Skin of body (tissue), 2 donors: ENCODE measurements around the gene ZNF300. TPM values are rescaled to one million over a fixed set of nuclear protein-coding genes. Genes with fewer than 3 reads are reported as not detected.
"Not testable (repeated sequence)": the region's sequence is repeated elsewhere in the genome, so short reads cannot be mapped to it uniquely, and the experiment has no call there.

Source experiments
- DNase-seq: peaks from one replicate; lab custom pipeline; 2025; lab: John Stamatoyannopoulos, UW
- total RNA-seq: library from RNA; depleted of rRNA; stranded (reverse); fragments of >200 nt; gene quantifications from one replicate; pipeline ENCODE4 v1.2.3, GENCODE V29; 2014

ZNF300 gene
- total RNA-seq, 1 donor from 2014 or later, result 13.0 TPM

DNA sequence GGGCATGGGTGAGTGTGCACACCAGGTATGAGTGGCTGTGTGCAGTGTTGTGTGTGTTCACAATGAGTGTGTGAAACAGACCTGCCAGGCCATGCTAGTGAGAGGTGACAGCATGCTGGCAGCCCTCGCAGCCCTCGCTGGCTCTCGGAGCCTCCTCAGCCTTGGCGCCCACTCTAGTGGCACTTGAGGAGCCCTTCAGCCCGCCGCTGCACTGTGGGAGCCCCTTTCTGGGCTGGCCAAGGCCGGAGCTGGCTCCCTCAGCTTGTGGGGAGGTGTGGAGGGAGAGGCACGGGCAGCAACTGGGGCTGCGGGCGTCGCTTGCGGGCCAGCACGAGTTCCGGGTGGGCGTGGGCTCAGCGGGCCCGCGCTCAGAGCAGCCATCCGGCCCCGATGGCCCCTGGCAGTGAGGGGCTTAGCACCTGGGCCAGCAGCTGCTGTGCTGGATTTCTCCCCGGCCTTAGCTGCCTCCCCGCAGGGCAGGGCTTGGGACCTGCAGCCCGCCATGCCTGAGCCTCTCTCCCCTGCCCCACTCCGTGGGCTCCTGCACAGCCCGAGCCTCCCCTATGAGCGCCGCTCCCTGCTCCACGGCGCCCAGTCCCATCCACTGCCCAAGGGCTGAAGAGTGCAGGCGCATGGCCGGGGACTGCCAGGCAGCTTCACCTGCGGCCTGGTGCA is 59.5 kb downstream of the ZNF300 start:
- DNase-seq, result not testable (repeated sequence)

Other genes starting within 250 kb of the ZNF300 start
- 3.1 TPM for gene MYOZ3, start 243.7 kb downstream of the ZNF300 start, total RNA-seq
- gene RBM22, start 203.9 kb downstream of the ZNF300 start, total RNA-seq, result 24.9 TPM
- gene DCTN4, start 146.0 kb downstream of the ZNF300 start, total RNA-seq, result 56.5 TPM
- gene SMIM3, start 126.2 kb downstream of the ZNF300 start, total RNA-seq, result 13.5 TPM
- 0.39 TPM for gene IRGM, start 58.5 kb downstream of the ZNF300 start, total RNA-seq
- 31.1 TPM for gene GPX3, start 115.6 kb upstream of the ZNF300 start, total RNA-seq
- 49.8 TPM for gene TNIP1, start 176.1 kb upstream of the ZNF300 start, total RNA-seq